Measurements from ENCODE around the gene TMTC2. TPM values are rescaled to one million over a fixed set of nuclear protein-coding genes. Genes with fewer than 3 reads are reported as not detected.

The TMTC2 gene
- total RNA-seq, 2 donors from 2014 or later = 5.0 to 6.7 TPM

DNA sequence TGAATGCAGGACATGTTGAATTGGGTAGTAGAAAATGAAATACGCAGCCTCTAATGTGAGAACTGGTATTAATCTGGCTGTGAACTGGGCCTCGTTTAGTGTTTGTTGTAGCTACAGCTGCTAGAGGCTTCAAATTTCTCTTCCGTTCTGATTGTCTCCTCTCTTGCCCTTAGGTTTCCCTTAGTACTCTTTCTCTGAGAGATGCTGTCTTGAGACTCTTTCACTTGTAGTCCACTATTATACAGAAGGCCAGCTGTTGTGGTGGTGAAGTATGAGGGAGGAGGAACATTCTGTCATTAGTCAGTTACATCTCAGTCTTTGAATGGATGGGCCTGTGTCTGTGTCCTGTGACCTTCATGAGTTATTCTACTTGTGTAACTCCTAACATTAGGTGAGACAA is 322.0 kb downstream of the TMTC2 start:
- no peak overlapping the region for H3K27ac Mint-ChIP-seq
- no peak for DNase-seq (ENCODE audit: low spot score in 2 of 2)
- H3K9me3 Mint-ChIP-seq = peaks cover 21 to 28% of the 10 kb centered on the region in 2 donors
- ATAC-seq = no peak
- H3K36me3 Mint-ChIP-seq = peaks cover 23 to 28% of the 10 kb centered on the region in 2 donors

DNA sequence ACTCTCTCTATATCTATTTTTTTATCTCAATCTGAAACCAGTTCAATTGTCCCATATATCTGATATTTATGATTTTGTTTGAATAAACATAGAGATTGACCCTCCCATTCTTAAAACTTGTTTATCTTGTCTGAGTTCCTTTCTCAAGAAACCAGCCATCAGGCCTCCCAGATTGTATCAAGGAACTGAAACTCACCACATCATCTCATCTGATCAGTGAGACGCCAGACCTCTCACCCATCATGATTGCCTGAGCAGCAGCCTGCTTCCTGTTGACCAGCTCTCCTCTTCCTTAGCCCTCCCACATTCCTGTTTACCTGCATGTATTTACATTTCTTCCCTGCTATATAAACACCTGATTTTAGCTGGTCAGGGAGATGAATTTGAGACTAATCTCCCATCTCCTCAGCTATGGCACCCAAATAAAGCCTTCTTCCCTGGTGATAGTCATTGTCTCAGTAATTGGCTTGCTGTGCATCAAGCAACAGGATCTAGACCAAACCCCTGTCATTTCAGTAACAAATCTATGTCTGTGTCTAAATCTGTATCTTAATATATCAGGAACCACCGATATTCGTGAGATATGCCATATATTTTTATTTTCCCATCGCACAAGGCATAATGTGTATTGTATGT is 323.6 kb downstream of the TMTC2 start:
- Mint-ChIP-seq H3K36me3 (peaks cover 23 to 28% of the 10 kb centered on the region in 2 donors), H3K27ac (no peak overlapping the region)
- DNase-seq (ENCODE audit: low spot score in 2 of 2) = no peak

DNA sequence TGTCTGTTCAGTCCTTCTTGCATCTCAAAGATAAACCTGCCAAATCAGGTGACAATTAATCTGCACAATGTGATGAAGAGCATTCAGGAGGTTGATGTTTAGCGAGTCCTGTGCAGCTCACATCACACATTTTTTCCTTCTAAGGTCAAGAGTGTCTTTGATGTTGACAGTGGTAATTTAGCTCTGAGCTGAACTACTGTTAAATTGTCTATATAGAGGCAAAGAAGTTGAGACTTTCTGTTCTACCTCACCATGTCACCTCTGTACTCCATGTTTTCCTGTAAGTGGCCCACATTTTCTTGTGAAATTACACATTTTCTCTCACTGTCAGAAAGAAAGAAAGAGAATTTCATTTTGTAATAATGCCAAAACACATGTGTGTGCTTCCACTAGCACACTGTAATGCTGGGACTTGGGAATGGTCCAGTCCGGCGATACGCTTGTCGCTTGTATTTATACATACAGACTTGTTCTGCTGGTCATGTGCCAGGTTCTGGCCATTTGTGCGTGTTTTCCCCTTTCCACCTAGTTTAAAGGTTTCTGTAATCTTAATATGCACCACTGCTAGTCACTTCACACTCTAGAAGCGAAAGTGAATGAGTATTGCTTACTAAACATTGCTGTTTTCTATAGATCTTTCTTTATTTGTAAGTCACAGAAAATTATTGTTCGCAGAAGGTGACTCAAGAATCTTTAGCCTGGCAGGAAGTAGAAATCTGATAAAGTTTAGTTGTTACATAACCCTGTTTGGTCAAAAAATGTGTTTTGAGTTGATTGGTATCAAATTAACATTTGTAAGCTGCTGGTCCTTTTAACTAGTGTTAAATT is 328.9 kb downstream of the TMTC2 start:
- DNase-seq (ENCODE audit: low spot score in 2 of 2) (no peak), ATAC-seq (peak in 1 of 2 donors; percentile 78)
- Mint-ChIP-seq H3K27ac (no peak overlapping the region), H3K36me3 (peaks cover 7 to 8% of the 10 kb centered on the region in 2 donors), H3K9me3 (peaks cover 5 to 11% of the 10 kb centered on the region in 2 donors)

More for the DNA sequence above, 323.6 kb downstream of the TMTC2 start:
- ATAC-seq = no peak
- peaks cover 21 to 28% of the 10 kb centered on the region in 2 donors for H3K9me3 Mint-ChIP-seq

DNA sequence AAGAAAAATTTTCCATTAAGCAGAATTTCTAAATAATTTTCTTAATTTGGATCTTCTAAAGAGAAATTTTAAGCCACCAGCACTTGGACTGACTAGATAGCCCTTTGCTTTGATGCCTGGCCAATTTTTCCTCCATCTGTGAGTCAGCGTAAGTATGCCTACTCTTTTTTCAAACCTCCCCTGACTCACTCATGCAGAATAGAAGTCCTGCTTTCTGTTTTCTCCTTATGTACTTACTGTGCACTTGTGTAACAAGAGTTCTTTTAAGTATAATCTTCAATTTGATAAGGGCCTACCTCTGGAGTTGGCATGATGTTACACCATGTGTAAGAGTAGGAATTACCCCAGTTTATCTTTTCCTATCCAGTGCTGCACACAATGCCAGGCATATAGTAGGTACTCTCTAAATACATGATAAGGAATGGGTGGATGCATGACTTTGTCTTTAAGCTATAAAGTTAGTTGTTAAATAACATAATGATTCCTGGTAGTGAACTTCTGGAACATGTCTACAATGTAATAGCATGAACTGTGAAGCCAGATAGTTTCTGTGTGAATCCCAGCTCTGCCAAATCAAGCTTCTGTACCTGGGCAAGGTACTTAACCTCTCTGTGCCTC is 329.6 kb downstream of the TMTC2 start:
- DNase-seq (ENCODE audit: low spot score in 2 of 2) (no peak), ATAC-seq (peak in 1 of 2 donors; percentile 62)
- peaks cover 4 to 8% of the 10 kb centered on the region in 2 donors for H3K9me3 Mint-ChIP-seq
- H3K27ac Mint-ChIP-seq = no peak overlapping the region
- H3K36me3 Mint-ChIP-seq = peaks cover 3 to 5% of the 10 kb centered on the region in 2 donors

DNA sequence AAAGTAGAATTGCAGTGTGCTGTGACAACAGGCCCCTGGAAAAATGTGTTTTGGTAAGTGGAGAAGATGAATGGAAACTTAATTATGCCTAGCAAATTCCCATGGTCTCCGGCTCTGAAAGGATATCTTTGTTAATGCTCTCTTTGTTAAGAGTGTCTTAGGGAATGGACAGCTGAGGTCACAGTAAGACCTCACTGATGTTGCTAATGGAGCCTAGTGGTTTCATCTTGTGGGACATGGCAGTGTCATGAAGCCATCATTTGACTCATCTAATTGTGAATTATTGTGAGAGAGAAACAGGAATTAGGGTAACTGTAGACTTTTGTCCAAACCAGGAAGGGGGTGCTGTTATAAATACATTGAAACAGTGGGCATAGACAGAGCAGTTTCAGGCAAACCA is 330.3 kb downstream of the TMTC2 start:
- no peaks in the 10 kb centered on the region for H3K36me3 Mint-ChIP-seq
- DNase-seq (ENCODE audit: low spot score in 2 of 2) (no peak), ATAC-seq (no peak)
- H3K9me3 Mint-ChIP-seq = peaks cover 0 to 4% of the 10 kb centered on the region in 2 donors
- H3K27ac Mint-ChIP-seq = no peak overlapping the region

DNA sequence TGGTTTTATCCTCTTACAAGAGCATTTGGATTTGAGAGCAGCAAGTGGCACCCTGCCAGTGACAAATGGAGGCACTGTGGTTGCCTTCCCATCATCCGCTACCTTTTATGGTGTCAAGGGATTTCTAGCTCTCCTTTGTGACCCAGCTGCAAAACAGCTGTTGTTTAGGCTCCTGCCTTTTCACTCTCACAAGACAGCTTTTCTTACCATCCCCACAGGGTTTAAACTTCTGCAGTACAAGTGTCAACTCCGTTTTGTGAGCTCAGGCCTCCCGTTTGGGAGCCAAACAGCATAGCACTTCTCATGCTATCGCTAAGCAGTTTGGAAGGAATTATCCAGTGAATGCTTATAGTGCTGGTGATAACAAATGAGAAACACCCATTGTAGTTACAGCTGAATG is 331.4 kb downstream of the TMTC2 start:
- H3K36me3 Mint-ChIP-seq = no peaks in the 10 kb centered on the region
- ATAC-seq (no peak), DNase-seq (ENCODE audit: low spot score in 2 of 2) (no peak)
- H3K27ac Mint-ChIP-seq = no peak overlapping the region
- peaks cover 0 to 4% of the 10 kb centered on the region in 2 donors for H3K9me3 Mint-ChIP-seq

DNA sequence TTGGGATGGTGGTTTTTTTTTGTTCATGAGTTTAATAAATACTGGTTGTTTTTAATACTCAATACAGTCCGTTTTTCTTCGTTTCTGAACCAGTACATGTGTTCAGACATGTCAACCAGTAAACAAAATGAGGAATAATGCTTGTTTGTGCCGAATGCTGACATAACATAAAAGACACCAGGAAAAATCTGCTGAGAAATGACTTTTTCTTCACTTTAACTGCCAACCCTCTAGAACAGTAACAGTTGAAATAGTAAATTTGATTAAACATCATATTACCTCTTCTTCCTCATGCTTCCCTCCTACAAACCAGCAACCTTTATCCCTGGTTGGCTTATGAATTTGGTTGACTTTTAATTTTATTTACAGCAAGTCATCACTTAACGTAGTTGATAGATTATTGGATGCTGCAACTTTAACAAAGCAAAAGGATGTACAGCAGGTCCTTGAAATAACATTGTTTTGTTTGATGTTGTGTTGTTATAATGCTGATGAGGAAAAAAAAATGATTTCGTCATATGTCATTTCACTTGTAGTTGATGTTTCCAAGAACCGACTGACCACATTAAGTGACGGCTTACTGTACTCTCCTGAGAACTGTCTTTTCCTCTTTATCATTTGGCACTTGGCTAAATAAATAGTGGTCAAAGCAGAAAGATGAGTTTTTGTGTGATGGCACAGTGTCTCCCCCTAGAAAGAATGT is 340.5 kb downstream of the TMTC2 start:
- Mint-ChIP-seq H3K27ac (no peak overlapping the region), H3K9me3 (no peaks in the 10 kb centered on the region), H3K36me3 (no peaks in the 10 kb centered on the region)
- ATAC-seq (no peak), DNase-seq (ENCODE audit: low spot score in 2 of 2) (no peak)

DNA sequence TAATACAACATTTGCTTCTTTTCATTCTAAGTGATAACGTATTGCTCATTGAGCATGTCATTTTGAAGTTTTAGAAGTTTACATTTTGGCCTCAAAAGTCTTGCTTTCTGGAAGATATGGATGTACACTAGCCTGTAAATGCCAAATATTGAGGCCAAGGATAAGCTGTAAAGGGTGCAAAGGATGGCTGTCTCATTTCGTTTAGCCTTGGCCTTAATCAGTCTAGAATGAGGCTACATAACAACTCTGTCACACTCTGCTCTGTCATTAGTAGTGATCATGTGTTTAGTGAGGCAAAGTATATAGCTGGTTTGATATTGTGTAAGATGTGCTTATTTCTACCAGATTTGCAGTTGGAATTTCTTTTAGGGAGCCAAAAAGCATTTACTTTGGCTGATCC is 344.5 kb downstream of the TMTC2 start:
- ATAC-seq (no peak), DNase-seq (ENCODE audit: low spot score in 2 of 2) (no peak)
- no peaks in the 10 kb centered on the region for H3K9me3 Mint-ChIP-seq
- H3K36me3 Mint-ChIP-seq = no peaks in the 10 kb centered on the region
- H3K27ac Mint-ChIP-seq = no peak overlapping the region

DNA sequence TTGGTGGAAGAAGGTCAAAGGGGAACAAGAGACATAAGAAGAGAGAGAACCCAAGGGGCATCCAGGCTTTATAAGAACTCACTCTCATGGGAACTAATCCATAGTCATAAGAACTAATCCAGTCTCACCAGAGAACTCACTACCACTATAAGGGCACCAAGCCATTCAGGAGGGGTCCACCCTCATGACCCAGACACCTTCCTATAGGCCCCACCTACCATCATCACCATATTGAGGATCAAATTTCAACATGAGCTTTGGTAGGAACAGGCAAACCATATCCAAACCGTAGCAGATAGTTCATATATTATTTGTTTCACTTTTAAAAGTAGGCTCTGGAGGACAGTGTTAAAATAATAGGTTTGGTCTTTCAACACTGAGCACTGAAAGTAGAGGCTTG is 350.1 kb downstream of the TMTC2 start:
- Mint-ChIP-seq H3K27ac (no peak overlapping the region), H3K9me3 (no peaks in the 10 kb centered on the region), H3K36me3 (no peaks in the 10 kb centered on the region)
- DNase-seq (ENCODE audit: low spot score in 2 of 2) (no peak), ATAC-seq (no peak)

DNA sequence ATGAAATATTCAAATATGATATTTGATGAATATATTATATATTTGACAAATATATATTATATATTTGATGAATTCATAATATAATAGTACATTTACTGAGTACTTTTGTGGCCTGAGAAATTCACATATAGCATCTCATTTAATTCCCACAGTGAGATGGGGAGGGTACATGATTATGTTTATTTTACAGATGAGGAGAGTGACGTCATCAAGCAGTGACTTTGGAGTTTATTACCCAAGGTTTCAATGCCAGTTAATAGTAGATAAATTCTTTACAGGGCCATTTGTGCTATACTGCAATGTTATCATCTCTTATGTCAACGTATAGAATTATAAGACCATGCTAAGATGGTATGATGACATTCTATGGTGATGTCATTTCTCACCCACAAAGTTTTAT is 352.7 kb downstream of the TMTC2 start:
- Mint-ChIP-seq H3K27ac (no peak overlapping the region), H3K9me3 (no peaks in the 10 kb centered on the region), H3K36me3 (no peaks in the 10 kb centered on the region)
- DNase-seq (ENCODE audit: low spot score in 2 of 2) (no peak), ATAC-seq (no peak)

DNA sequence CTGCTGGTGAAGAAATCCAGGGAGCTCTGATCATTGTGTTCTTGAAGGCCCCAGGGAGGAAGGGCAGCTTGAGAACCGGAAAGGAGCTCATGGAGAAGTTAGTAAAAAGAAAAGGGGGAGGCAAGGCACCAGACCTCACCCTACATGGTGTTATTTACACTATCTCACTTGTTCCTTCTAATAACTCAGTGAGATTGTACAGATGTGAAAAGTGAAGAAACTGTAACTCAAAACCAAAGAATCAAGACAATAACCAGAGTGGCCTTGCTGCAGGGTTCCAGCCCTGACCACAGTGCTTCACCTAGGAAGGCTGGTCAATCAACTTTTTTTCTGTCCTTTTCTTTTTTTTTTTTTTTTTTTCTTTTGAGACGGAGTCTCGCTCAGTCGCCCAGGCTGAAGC is 353.6 kb downstream of the TMTC2 start:
- DNase-seq (ENCODE audit: low spot score in 2 of 2) (no peak), ATAC-seq (no peak)
- Mint-ChIP-seq H3K36me3 (no peaks in the 10 kb centered on the region), H3K9me3 (no peaks in the 10 kb centered on the region), H3K27ac (no peak overlapping the region)

DNA sequence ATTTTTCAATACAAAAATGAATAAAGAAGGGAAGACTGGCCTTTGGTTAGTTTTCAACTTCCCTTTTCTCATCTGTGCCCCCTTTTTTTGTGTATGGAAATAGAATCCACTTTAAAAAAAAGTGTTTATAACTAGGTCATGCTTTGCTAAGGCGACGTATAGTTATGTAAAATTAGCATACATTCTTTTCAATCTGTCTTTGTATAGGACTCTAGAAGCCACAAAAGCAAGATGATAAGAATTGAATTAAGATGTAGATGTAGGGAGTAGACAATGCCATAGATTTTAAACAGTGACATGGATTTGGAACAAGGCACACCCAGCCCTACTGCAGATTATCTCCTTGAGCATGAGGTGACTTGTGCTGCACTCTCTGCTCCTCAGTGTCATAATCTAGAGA is 354.3 kb downstream of the TMTC2 start:
- no peaks in the 10 kb centered on the region for H3K9me3 Mint-ChIP-seq
- H3K36me3 Mint-ChIP-seq = no peaks in the 10 kb centered on the region
- no peak for DNase-seq (ENCODE audit: low spot score in 2 of 2)
- H3K27ac Mint-ChIP-seq = no peak overlapping the region
- no peak for ATAC-seq

DNA sequence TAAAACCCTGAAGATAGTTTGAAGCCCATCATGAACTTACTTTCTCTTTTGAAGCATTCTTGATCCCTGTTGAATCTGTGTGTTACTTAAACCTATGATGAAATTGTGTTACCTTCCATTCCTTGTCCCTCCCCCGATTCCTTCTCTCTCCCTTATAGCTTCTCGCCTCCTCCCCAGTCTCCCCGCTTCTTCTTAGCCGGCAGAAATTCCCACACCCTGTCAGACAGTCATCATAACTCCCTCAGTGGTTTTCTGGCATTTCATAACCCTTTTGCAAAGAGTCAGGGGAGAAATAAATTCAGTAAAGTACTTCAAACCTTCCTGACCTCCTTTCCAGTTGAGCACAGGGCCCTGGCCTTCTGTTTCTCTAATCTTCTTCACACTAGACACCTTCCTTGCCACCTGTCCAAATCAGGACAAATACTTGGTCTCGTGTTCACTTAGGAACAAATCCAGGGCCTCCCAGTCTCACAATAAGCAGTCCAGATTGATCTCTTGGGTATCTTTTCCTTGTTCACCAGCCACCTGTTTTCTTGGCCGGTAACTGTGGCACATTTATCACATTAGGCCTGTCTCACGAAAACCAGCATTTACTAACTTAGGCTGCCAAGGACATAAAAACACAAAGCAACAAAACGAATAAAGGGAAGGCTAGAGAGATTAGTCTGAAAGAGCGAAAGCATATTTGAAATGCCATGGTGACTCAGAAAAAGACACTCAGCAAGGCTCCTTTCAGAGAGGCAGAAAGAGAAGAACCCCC is 355.9 kb downstream of the TMTC2 start:
- no peak overlapping the region for H3K27ac Mint-ChIP-seq
- DNase-seq (ENCODE audit: low spot score in 2 of 2) (no peak), ATAC-seq (no peak)
- H3K9me3 Mint-ChIP-seq = no peaks in the 10 kb centered on the region
- no peaks in the 10 kb centered on the region for H3K36me3 Mint-ChIP-seq

DNA sequence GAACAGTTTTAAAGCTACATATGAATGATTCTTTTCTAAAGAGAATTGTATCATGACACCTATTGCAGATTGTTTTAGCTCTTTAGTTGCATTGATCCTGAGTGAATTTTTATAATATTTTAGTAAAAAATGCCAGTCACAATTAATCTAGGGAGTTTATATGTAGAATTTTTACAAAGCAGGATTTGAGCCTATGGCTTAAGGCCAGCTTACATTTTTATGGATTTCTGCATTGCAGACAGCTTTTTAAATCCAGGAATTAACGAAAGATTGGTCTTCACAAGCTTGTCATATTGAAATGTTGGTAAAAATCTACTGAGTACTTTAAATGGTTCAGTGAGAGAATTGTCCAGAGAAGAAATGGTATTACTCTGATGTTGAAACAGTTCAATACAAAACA is 358.0 kb downstream of the TMTC2 start:
- H3K36me3 Mint-ChIP-seq = peaks cover 0 to 6% of the 10 kb centered on the region in 2 donors
- no peak for ATAC-seq

DNA sequence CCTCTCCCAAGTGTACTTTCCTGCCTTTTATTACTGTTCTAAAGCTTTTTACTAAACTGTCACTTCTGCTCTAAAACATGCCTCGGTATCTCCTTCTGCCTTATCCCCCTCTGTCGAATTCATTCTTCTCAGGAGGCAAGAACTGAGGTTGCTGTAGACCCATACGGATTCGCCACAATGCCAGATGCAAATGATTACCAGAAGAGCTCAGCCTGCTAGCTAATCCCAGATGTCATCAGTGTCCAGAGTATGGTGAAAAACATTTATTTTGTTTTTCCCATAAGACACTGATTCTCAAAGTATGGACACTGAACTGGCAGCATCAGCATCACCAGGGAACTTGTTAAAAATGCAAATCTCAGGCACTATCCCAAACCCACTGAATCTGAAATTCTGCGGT is 359.3 kb downstream of the TMTC2 start:
- H3K27ac Mint-ChIP-seq = no peak overlapping the region
- peaks cover 0 to 6% of the 10 kb centered on the region in 2 donors for H3K36me3 Mint-ChIP-seq
- H3K9me3 Mint-ChIP-seq = no peaks in the 10 kb centered on the region
- ATAC-seq (no peak), DNase-seq (ENCODE audit: low spot score in 2 of 2) (no peak)

More for the DNA sequence above, 358.0 kb downstream of the TMTC2 start:
- no peak for DNase-seq (ENCODE audit: low spot score in 2 of 2)
- Mint-ChIP-seq H3K27ac (no peak overlapping the region), H3K9me3 (no peaks in the 10 kb centered on the region)

DNA sequence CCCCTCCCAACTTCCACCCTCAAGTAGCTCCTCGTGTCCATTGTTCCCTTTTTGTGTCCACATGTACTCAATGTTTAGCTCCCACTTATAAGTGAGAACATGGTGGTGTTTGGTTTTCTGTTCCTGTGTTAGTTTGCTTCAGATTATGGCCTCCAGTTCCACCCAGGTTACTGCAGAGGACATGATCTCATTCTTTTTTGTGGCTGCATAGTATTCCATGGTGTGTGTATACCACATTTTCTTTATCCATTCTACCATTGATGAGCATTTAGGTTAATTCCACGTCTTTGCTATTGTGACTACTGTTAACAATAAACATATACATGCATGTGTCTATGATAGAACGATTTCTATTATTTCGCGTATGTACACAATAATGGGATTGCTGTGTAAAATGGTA is 362.6 kb downstream of the TMTC2 start:
- Mint-ChIP-seq H3K27ac (no peak overlapping the region), H3K9me3 (no peaks in the 10 kb centered on the region), H3K36me3 (peaks cover 0 to 6% of the 10 kb centered on the region in 2 donors)
- no peak for DNase-seq (ENCODE audit: low spot score in 2 of 2)
- ATAC-seq = no peak

Data from activated naive CD4-positive, alpha-beta T cell treated with anti-CD3 and anti-CD28 coated beads, Interleukin-2, amount 50 U/mL, for 72 hours (primary cell).